NCI-H2029 treated with DMSO at 0.1 percent for 48 hours (cell line): ENCODE data around the gene PARN.
A peak's percentile ranks its signal among the peaks of the same experiment; 100 is the strongest.
"Not testable (repeated sequence)": the region's sequence is repeated elsewhere in the genome, so short reads cannot be mapped to it uniquely, and the experiment has no call there.

Experiments
- DNase-seq: peaks from one replicate; lab custom pipeline; 2025; lab: John Stamatoyannopoulos, UW

Gene PARN, protein sequence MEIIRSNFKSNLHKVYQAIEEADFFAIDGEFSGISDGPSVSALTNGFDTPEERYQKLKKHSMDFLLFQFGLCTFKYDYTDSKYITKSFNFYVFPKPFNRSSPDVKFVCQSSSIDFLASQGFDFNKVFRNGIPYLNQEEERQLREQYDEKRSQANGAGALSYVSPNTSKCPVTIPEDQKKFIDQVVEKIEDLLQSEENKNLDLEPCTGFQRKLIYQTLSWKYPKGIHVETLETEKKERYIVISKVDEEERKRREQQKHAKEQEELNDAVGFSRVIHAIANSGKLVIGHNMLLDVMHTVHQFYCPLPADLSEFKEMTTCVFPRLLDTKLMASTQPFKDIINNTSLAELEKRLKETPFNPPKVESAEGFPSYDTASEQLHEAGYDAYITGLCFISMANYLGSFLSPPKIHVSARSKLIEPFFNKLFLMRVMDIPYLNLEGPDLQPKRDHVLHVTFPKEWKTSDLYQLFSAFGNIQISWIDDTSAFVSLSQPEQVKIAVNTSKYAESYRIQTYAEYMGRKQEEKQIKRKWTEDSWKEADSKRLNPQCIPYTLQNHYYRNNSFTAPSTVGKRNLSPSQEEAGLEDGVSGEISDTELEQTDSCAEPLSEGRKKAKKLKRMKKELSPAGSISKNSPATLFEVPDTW

DNA sequence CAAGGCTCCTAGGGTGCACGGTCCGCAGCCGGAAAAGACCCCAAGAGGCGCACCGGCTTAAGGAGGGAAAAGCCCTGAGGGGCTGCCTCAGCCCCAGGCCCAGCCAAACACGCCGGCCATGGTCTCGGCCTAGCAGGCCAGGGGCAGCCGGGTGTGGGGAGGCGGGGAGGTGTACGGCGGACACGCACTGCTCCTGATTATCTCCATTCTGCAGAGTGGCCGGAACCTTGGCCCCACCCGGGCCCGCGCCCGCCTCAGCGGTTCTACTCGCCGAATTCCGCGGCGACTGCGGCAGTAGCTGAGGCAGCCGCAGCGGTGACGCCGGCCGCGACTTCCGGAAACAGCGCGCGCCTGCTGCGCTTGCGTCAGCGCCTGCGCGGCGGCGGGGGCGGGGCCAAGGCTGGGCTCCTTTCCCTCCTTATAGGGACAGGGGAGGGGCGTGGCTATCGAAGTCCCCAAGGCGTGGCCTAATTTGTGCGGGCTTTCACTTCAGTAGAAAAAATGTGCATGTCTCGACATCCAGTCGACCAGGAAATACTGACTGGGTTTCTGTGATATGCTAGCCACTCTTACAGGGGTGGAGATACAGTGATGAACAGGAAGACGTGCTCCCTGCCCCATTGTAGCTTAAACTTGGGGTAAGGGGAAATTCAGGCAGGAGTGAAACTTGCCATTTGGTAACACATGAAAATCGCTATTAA lies at the start of gene PARN:
TSS of gene PARN (minus strand) at position 342 of the 701 bp plus-strand sequence. CDS start at position 207, 135 bp downstream.
- DNase-seq, result peak; percentile 82

DNA sequence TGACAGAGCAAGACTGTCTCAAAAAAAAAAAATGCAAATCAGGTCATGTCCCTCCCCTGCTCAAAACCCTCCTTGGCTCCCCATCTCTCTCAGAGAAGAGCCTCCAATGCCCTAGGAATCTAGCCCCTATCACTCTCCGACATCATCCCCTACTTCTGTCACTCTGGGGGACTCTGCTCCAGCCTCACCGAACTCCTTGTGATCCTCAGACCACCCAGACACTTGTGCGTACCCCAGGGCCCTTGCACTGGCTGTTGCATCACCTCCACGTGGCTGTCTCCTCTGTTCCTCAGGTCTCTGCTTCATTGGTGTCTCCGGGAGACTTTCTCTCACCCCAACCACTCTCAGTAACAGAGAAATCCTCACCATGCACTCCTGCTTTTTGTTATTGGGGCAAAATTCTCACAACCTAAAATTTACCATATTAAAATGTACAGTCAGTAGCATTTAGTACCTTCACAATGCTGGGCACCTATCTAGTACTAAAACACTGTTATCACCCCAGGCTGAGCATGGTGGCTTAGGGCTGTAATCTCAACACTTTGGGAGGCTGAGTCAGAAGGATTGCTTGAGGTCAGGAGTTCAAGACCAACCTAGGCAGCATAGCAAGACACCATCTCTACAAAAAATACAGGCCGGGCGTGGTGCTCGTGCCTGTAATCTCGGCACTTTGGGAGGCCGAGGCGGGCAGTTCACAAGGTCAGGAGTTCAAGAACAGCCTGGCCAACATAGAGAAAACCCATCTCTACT lies 48.9 kb upstream of the PARN start:
- DNase-seq, result no peak

DNA sequence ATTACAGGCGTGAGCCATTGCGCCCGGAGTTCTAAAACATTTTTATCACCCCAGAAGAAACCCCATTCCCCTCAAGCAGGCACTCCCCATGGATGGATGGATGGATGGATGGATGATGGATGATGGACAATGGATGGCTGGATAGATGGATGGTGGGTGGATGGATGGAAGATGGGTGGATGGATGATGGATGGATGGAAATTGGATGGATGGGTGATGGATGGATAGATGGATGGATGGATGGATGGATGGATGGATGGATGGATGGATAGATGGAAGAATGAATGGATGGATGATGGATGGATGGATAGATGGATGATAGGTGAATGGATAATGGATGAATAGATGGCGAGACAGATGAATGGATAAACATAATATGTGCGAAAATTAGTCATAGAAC lies 47.6 kb upstream of the PARN start:
- DNase-seq, result no peak

DNA sequence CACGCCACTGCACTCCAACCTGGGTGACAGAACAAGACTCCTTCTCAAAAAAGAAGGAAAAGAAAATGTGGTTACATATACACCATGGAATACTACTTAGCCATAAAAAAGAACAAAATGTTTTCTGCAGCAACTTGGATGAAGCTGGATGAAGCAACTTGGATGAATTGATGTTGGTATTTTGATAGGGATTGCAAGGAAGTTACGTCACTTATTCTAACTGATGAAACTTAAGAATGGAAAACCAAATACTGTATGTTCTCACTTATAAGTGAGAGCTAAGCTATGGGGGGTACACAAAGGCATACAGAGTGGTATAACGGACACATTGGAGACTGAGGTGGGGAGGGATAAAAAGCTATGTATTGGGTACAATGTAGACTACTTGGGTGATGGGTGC lies 46.6 kb upstream of the PARN start:
- no peak for DNase-seq

DNA sequence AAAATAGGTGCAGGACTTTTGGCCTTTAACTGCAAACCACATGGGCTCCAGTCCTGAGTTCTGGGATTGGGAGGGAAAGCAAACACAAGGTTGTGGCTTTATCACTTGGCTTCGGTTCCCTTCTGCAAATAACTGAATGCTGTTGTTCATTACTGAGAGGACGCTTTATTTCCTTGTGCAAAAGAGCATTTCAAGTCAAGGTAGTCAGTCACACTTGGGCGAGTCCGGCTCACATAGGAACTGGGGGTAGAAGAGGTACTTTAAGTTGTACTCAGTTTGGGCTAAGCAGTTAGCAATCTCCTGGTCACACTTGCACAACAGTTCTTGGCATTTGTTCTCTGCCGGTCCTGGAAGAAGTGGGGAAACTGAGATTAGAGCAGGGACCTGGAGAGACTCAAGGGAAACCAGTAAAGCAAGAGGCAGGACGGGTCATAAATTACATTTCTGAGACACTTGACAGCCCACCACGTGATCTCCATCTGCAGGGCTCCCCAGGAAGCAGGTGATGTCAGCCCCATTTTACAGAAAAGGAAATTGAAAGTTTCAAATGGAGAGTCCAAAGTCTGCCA lies 42.4 kb upstream of the PARN start:
- DNase-seq, result peak; percentile 69

DNA sequence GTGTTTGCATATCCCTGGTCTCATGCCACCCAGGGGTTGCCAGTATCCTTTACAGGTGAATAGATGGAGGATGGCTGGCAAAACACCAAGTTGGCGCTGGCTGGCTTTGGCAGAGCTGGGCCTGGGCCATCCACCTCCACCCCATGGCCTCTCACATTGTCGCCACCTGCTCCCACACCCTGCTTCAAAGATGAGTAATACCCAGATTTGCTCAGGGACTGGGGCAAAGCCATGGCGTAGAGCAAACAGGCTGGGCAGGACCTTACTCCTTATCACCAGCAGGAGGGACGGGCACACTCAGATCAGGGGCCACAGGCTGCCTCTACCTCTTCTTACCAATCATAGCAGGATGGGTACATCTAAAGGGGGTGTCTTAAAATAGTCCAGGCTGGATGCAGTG lies 39.7 kb upstream of the PARN start:
- DNase-seq, result peak; percentile 87

DNA sequence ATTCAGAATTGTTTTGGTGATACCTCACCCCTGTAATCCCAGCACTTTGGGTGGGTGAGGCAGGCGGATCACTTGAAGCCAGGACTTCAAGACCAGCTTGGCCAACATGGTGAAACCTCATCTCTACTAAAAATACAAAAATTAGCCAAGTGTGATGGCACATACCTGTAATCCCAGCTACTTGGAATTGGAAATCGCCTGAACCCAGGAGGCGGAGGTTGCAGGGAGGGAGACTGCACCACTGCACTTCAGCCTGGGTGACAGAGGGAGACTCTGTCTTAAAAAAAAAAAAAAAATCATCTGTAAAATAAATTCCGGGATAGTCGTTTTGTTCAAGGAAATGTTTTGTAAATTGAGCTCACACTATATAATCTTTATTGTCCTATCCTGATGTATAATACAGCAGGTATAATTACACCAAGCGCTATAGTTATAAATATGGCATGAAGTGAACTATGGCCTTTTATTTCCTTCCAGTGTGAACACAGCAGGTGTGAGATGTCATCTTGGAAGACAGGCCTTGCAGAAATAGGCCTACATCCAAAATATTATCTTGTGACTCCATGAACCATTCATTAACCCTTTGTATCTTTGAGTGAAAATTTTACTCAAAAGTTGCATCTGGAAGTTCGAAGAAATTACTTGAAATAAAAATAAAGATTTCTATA lies 38.6 kb upstream of the PARN start:
- DNase-seq, result no peak

DNA sequence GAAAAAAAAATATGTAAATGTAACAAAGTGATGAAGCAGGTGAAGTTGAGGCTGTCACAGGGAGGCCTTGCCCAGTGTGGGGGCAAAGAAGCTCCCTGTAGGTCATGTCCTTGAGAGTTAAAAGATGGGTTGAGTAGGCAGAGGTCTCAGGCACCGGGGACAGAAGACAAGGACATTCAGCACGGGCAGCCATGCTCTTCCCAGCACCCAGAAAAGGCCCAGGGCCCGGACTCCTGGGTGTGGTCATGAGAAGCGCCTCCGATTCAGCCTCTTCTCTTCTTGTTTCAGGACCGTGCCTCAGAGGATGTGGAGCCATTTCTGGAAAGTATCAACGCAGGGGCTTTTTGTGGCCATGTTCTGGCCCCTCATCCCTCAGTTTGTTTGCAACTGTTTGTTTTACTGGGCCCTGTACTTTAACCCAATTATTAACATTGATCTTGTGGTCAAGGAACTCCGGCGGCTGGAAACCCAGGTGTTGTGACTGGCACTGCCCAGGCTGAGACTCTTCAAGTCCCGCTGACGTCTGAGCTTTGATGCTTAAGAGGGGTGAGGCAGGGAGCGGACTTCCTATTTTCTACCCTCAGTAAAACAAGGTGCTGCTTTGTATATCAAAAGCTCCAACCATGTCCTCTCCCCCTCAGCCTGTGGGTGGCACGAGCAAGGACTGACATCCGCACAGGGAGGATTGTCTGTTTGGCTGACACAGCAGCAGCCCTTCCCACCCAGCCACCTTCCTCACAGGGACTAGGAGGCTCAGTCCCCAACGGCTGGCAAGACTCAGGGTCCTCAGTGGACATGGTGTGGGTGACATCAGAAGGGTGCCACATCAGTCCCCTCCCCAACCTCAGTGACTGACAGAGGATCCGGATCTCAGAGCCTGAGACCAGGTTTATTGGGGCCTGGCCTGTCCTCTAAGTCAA lies 37.5 kb upstream of the PARN start:
- no peak for DNase-seq

DNA sequence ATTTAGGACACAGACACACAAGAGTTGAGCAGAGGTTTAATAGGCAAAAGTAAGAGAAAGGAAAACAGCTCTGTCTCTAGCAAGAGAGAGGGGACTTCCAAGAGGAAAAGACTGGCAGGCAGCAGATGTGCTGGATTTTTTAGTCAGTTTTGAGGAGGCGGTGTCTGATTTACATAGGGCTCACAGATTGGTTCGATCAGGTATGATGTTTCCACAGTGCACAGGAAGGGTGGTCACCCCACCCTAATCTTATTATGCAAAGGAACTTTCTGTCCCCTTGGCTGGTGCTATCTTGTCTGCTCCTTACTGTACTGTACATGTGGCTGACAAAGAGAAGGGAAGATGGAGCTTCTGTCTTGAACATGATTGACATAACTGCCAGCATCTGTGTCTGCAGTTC lies 28.0 kb upstream of the PARN start:
- no peak for DNase-seq

DNA sequence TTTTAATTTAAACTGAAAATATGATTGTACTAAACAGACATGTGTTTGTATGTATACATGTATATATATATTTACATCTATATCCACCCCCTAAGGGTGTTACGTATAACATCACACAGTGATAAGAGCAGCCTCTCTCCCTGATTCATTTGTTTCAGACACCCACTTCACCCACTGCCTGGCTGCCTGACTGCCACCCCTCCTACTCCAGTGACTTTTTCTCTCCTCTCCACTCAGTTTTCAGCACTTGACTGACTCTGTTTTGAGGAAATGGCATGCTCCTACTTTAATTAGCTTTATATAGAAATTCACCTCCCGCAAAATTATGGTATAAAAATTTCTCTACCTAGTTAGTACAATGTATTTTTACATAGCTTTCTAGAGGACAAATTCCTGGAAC lies 22.7 kb upstream of the PARN start:
- no peak for DNase-seq

DNA sequence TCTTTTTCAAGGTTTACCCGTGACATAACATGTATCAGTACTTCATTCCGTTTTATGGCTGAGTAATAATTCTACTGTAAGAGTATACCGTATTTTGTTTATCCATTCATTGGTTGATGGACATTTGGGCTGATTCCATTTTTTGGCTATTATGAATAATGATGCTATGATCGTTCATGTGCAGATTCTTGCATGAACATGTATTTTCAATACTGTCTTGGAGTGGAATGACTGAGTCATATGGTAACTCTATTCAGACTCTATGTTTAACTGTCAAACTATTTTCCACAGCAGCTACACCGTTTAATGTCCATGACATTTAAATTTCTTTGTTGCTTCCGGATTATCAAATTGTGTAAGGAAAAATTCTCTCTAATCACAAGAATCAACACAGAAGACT lies 20.6 kb upstream of the PARN start:
- DNase-seq, result no peak

DNA sequence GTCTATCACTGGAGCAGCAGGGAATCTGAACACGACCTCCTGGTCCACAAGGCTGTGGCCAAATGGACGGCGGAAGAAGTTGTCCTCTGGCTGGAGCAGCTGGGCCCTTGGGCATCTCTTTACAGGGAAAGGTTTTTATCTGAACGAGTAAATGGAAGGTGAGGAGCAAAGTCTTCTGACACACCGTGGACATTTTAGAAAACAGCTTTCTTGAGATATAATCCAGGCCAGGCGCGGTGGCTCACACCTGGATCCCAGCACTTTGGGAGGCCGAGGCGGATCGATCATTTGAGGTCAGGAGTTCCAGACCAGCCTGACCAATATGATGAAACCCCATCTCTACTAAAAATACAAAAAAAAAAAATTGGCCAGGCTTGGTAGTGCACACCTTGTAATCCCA lies 19.8 kb upstream of the PARN start:
- DNase-seq, result no peak

DNA sequence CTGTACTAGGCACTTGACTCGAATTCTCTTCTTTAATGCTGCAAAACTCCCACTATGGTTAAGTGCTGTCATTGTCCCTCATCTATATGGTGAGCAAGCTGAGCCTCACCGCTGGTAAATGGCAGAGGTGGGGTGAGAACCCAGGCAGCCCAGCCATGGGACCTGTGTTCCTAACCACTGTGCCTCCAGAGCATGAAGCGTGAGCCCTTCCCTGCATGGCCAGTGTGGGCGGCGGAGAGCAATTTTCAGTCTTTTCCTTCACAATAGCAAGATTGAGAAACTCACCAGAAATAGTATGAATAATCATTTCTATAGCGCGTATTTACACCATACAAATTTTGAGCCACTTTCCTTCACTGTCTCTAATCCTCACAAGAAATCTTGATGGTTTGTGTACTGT lies 11.9 kb upstream of the PARN start:
- no peak for DNase-seq

DNA sequence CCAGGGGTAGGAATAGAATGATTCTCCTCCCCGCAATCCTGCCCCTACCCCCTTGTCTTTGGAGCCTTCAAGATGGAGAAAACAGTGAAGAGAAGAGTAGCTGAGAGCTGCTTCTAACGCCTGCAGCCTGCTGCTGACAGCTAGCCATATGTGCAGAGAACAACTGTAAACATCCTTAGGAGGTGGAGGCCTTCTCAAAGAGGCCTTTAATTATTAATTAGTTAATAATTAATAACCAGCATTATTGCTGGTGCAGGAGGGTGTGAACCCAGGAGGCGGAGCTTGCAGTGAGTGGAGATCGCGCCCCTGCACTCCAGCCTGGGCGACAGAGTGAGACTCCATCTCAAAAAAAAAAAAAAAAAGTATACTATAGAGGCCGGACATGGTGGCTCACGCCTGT lies 11.1 kb upstream of the PARN start:
- no peak for DNase-seq

DNA sequence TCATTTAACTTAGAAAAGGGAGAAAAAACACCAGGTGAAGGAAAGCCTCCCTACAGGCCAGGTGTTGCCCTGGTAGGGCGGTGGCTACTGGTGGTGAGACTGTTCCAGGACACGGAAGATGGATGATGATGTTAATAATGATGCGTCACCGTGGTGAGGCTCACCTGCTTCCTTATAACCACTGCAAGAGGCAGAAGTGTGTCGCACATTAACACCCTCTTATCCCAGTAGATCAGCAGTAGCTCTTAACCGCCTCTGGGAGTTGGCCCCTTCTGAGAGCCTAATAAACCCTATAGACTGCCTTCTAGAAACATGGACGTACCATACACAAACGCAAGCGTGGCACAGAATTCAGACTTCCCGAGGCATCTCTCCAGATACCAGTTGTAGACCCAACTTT lies 10.5 kb upstream of the PARN start:
- DNase-seq, result no peak

DNA sequence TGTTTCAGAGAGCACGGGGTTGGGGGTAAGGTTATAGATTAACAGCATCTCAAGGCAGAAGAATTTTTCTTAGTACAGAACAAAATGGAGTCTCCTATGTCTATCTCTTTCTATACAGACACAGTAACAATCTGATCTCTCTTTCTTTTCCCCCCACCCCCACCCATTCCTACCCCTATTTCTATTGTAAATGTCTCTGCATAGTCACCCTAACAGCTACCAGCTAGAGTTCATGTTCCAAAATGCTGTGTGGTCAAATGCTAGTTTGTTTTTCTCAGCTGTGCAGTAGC lies 6.8 kb upstream of the PARN start:
- not testable (repeated sequence) for DNase-seq

DNA sequence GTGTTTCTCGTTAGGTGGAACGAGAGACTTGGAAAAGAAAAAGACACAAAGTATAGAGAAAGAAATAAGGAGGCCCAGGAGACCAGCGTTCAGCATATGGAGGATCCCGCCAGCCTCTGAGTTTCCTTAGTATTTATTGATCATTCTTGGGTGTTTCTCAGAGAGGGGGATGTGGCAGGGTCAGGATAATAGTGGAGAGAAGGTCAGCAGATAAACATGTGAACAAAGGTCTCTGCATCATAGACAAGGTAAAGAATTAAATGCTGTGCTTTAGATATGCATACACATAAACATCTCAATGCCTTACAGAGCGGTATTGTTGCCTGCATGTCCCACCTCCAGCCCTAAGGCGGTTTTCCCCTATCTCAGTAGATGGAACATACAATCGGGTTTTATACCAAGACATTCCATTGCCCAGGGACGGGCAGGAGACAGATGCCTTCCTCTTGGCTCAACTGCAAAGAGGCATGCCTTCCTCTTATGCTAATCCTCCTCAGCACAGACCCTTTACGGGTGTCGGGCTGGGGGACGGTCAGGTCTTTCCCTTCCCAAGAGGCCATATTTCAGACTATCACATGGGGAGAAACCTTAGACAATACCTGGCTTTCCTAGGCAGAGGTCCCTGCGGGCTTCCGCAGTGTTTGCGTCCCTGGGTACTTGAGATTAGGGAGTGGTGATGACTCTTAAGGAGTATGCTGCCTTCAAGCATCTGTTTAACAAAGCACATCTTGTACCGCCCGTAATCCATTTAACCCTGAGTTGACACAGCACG lies 6.3 kb upstream of the PARN start:
- DNase-seq, result not testable (repeated sequence)

DNA sequence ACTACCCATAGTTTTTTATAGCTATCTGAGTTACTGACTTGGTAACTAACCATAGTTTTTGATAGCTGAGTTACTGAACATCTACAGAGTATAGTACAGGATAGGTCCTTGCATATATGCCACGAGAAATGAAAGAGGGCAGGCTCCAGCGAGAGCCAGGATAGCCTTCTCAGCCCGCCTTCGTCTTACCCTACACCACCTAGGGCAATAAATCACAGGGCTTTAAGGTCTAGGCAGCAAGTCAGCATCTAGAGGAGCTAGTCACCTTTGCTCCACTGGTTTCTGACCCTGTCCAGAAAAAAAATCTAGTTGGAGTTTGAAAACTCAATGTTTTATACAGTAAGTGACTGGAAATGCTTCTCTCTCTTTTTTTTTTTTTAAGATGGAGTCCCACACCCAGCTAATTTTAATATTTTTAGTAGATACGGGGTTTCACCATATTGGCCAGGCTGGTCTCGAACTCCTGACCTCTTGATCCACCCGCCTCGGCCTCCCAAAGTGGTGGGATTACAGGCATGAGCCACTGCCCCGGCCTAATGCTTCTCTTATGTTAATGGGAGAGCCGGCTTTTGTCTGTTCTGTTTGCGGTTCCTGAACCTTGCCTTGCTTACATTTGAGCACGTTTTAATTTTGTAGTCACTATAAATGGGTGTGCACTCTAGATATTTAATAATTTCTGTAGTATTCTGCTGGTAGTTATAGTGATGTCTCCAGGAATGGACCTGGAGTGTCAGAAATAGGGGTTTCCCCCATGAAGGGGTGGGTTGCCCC lies 5.5 kb upstream of the PARN start:
- DNase-seq, result no peak

DNA sequence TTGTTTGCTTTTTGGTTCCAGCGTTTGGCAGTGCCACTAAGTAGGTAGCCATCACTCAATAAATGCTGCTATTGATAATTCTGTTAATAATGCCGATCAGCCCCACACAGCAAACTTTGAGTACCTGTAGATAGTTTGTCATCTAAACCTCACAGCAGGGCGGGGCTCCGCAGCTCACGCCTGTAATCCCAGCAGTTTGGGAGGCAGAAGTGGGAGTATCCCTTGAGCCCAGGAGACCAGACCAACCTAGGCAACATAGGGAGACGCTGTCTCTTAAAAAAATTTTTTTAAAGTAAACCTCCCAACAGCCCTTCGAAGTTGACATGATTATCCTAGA lies 4.3 kb upstream of the PARN start:
- no peak for DNase-seq
